GM18526 (cell line): Measurements from ENCODE around the gene SNRNP27.

Experiments
- POLR2A ChIP-seq: IDR thresholded peaks from 3 replicates; pipeline ENCODE4 v1.6.1; 2011; ENCODE audit not compliant: insufficient read length; ENCODE audit errors: extremely low read depth

SNRNP27 gene

DNA sequence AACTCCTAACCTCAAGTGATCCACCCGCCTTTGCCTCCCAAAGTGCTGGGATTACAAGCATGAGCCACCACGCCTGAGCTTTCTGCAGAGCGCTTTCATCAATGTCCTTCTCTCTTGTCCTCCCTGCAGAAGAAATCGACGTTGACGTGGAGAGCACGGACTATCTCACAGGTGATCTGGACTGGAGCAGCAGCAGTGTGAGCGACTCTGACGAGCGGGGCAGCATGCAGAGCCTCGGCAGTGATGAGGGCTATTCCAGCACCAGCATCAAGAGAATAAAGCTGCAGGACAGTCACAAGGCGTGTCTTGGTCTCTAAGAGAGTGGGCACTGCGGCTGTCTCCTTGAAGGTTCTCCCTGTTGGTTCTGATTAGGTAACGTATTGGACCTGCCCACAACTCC lies 44.2 kb downstream of the SNRNP27 start:
- no peak for TF ChIP-seq POLR2A

DNA sequence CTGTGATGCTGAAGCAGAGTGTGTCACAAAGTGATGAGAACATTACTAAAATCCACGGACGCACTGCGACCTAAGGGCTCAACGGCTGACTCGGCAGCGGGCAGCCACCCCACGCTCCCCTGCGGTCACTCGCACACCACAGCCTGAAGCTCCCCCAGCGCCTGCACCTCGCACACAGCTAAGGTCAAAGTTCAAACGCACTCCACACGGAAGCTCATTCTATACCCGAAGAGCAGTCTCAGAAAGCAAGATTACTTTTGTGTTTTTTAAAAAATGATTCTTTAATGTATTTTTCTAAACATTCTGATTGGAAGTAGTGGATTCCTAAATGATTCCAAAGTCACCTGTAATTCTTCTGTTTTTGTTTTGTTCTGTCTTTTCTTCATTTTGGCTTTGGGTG lies 46.0 kb downstream of the SNRNP27 start:
- no peak for TF ChIP-seq POLR2A

DNA sequence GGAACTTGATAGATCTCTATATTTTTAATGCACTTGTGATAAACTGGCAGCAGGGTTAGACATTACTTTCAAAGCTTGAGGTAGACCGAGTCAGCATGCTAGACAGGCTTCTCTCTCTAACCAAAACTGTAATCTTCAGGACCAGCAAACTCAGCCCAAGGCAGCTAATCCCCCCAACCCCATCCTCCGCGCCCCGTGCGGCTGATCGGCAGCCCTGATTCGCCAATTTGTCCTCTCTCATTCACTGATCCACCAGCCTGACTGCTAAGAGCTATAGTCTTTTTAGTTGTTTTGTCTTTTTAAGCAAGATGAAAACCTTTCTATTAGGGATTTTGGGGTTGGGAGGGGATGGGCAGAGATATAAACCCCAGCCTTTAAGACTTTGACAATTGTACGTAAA lies 46.9 kb downstream of the SNRNP27 start:
- TF ChIP-seq POLR2A = no peak

DNA sequence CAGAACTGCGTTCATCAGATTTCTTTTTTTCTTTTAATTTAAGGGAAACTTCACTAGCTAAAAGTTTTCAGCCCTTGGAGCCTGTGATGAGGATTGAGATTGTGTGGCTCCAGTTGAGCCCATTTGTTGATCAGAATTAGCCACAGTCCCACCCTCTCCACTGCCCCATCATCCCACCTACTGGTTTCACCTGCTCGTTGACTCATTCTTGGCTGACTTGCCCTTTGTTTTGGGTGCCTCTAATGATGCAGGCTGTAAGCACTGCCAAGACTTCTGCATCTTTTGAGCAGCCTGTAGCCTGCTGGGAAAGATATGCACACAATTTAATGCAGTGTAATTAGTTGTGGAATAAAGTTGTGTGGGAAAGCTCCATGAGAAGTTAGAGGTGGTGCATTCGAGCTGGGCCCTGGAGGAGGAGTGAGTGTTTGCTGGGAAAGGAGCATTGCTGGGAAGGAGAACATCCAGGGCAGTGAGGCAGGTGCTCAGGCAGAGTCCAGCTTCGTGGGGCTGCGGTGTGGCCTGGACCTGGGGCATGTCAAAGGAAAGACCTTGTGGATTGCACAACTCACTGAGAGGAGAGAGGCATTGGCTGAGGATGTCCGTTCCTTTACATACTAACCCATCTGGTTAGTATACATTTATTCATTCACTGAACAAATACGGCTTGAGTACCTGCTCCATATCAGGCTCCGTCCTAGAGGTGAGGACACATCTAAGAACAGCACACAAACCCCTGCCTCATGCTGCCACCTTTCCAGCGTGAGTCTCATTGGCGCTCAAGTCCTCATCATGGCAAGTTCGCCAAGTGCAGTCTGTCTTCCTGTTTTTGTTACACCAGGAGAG lies 49.5 kb downstream of the SNRNP27 start:
- no peak for TF ChIP-seq POLR2A

DNA sequence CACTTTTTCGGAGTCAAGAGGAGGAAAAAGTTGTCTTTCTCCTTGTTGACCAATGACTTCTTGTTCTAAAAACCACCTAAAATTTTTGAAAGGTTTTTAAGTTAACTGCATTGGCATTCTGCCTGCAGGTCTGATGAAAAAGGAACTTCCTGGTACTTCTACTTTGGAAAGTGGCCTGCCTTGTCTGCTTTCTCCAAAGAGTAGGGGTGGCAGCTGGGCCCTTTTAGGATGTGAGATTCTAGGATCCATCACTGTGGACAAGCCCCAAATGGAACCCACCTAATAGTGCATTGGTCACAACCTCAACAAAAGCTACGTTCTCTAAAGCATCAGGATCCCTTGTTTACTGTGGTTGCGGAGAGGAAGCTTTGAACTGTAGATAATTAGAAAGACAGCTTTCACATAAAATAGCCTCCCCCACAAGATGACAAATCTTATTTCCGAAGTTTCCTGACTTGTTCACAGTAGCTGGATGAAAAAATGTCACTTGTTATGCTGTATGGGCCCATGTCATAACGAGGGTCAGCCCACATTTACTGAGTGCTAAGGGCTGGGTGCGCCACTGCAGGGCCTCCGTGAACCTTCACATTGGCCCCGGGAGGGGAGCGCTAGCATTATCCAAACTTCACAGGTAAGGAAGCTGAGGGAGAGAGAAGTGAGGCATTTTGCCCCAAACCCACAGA lies 50.2 kb downstream of the SNRNP27 start:
- TF ChIP-seq POLR2A = no peak

DNA sequence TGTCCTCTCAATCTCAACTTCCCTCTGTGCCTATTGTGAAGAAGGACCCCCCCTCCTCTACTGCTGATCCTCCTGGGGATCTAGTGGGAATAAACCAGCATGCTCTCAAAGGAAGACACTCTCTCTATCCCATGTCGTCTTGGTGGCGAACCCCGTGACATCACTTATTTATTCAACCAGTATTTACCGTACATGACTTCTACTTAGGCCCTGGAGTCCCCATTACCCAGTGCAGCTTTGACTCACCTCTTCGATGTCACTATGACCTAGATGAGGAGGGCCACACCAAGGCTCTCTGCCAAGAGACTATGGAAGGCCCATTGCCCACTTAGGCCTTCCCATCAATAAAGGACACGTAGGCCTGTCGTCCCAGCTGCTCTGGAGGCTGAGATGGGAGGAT lies 51.0 kb downstream of the SNRNP27 start:
- no peak for TF ChIP-seq POLR2A

DNA sequence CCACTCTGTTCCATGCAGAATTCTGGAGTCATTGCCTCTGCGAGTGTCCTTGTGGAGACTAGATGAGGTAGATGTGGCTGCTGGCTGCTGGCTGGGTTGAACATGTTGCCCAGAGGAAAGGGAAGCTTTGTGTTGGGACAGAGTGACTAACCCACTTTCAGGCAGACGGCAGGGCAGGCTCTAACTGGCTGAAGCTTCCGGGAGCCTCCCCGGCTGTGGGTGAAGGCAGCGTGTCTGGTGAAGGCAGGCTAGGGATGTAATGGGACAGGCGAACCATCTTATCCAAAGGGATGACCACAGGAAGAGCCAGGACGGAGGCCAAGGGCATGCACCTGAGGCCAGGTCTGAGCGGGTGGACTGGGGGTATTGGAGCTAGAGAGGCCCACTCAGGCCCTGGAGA lies 51.7 kb downstream of the SNRNP27 start:
- no peak for TF ChIP-seq POLR2A

DNA sequence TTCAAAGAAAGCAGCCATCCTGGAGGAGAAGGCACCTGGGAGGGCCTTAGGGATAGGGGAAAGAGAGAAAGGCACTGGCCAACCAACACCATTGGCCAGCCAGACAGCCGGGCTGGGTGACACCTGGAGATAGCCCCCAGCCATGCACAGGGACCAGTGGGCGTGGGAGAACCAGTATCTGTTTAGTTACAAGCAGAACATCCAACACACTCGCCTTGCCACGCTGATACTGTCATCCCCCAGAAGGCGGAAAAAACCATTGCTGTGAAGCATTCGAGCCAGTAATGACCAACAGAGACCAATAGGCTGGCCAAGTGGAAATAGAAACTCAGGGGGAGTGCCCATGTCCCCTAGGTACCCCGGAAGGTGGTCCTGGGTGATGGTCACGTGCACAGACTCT lies 52.2 kb downstream of the SNRNP27 start:
- TF ChIP-seq POLR2A = no peak

DNA sequence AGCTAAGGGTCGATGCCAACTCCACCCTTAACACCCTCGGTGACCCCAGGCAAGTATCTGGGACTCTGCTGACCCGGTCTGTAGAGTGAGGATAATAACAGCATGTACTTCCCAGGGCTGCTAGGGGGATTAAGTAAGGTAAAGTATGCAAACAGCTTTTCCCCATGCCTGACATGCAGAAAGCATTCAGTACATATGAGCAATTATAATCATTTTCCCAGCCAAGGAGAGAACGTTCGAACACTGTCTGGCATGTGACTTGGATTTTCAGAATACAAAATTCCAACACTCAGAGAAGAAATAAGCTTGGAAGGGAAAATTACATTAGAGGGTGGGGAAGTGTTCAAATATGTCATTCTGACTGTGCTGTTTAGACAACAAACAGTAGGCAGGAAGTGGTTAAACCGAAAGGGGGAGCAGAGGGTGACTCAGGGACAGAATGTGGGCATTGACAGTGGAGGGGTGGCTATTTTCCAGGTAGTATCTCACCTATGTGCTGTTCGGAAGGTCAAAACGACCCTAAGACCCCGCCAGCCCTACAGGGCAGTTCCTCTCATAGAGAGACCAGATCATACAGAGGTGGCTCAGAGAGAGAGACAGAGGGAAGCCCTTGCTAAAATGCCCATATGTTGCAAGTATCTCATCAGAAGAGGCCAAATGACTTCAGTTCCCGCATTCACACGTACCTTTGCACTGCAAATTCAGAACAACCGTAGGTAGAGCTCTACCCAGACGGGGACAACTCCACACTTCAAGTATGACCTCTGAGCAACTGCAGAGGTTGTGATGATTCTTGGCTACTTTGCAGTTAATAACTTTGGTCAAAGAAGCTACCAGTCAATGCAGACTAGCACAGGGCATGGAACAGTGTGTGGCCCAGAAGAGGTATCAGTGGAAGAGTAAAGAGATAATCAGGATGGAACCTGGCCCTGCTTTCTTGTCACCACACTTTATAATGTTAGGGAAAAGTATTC lies 52.9 kb downstream of the SNRNP27 start:
- TF ChIP-seq POLR2A = no peak

DNA sequence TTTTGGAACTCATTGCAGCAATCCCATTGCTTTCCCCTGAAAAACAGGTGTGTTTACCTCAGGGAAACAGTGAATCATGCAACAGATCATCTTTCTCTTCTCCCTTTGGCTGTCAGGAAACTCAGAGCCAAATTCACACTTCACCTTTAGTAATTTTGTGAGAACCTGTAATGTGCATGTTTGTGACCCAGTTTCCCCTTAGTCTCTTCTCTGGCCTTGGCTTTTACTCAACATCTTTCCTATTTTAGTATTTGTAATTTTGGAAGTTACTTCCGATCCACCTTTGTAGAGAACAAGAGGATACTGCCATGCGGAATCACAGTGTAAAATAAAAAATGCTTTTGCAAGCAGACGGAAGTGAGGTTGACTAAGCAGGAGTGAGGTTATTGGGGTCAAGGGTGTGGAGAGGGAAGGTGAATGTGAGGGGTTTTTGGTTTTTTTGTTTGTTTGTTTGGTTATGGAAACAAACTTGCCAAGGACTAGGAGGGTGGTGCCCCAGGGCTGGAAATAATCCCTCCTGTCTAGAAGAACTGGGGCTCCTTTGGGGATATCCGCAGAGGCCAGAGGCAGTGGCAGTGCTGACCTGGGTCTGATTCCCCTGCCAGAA lies 53.7 kb downstream of the SNRNP27 start:
- no peak for TF ChIP-seq POLR2A

DNA sequence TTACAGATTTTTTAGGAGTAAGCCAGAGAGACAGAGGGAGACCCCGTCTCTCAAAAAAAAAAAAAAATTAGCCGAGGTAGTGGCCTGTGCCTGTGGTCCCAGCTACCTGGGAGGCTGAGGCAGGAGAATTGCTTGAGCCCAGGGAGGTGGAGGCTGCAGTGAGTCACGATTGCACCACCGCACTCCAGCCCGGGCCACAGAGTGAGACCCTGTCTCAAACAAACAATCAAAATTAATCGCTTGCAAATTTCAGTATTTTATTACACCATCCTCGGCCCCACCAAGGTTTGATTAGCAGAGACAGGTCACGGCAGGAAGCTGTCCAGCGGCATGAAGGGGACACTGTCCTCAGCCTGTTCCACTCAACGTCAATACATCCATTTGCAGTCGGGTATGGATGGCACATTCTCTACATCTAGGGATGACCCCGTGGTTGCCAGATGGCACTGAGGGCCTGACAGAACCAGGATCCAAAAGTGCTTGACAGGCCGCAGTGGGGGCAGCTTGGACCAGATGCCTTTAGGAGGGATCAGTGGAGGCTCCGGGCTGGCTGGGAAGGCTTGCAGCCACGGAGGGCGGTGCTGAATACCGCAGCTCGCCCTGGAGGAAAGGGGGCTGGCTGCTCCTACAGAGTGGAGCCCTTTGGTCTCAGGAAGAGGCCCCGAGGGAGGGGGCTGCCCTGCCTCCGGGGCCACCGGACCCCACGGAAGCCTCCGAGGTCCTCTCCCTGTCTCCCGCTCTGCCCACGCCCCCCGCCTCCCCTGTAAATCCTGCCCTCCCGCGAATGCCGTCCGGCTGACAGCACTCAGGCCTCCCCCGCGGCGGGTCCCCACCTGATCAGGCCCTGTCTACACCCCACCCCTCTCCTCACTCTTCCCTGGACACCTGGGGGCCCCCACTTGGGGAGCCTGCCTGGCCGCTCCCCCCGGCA lies 54.5 kb downstream of the SNRNP27 start:
- no peak for TF ChIP-seq POLR2A

DNA sequence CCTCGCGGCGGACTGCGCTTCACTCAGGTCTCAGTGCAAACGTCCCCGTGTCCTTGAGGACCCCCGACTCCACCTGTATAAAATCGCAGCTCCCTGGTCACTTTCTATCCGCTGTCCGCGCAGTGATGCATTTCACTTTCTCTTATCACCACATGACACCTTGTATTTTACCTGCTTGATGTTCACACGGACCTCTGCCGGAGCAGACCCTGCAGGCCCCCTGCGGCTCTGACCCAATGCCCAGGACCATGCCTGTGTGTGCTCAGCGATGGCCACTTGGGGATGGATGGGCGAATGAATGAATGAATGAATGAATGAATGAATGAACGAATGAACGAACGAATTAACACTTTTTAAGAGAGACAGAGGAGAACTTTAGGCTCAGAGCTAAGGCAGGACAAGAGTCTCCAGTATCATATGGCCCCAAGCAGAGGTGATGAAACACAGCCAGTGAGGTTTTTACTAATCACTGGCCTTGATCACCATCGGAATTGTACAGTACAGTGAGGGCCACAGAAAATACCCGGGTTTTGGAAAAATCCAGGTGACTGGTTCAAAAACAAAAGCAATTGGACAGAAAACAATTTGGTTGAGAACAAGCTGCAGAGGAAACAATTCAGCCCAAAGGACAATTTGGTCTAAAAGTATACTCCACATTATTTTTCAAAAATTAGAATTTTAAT lies 55.3 kb downstream of the SNRNP27 start:
- TF ChIP-seq POLR2A = no peak

DNA sequence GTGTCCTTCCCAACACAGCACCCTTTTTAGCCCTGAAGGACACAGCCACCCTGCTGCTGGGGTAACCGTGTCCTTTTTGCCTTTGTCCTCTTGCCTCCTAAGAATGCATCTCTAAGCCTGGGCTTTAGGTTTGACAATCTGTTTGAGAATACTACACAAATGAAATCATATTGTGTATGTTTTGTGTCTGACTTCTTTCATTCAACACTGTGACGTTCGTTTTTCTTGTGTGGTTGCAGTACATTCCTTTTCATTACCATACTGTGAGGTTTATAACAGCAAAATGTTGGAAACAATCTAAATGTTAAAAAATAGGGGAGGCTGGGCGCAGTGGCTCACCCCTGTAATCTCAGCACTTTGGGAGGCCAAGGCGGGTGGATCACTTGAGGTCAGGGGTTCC lies 56.5 kb downstream of the SNRNP27 start:
- TF ChIP-seq POLR2A = no peak
